Ishikawa (cell line): ENCODE results near the gene PRR36.

Experiments
- CEBPB ChIP-seq: IDR thresholded peaks from 2 replicates; pipeline ENCODE4 v1.6.1; 2012
- CREB1 ChIP-seq: IDR thresholded peaks from 2 replicates; pipeline ENCODE4 v1.6.1; 2012; ENCODE audit warnings: low read depth
- EGR1 ChIP-seq: IDR thresholded peaks from 2 replicates; pipeline ENCODE4 v1.6.1; 2012
- EP300 ChIP-seq: IDR thresholded peaks from 2 replicates; pipeline ENCODE4 v1.6.1; 2012; ENCODE audit warnings: borderline replicate concordance
- FOXM1 ChIP-seq: IDR thresholded peaks from 2 replicates; pipeline ENCODE4 v1.6.1; 2012; ENCODE audit warnings: low read depth, borderline replicate concordance
- NFIC ChIP-seq: IDR thresholded peaks from 2 replicates; pipeline ENCODE4 v1.6.1; 2012
- RAD21 ChIP-seq: IDR thresholded peaks from 2 replicates; pipeline ENCODE4 v1.6.1; 2012; ENCODE audit warnings: low read depth
- REST ChIP-seq: IDR thresholded peaks from 2 replicates; pipeline ENCODE4 v1.6.1; 2012; ENCODE audit warnings: low read depth, mild to moderate bottlenecking
- TAF1 ChIP-seq: IDR thresholded peaks from 2 replicates; pipeline ENCODE4 v1.6.1; 2012; ENCODE audit warnings: low read depth, mild to moderate bottlenecking
- TCF12 ChIP-seq: IDR thresholded peaks from 2 replicates; pipeline ENCODE4 v1.6.1; 2012; ENCODE audit warnings: low read depth
- TEAD4 ChIP-seq: IDR thresholded peaks from 2 replicates; pipeline ENCODE4 v1.6.1; 2012
- USF1 ChIP-seq: IDR thresholded peaks from 2 replicates; pipeline ENCODE4 v1.6.1; 2012
- YY1 ChIP-seq: IDR thresholded peaks from 2 replicates; pipeline ENCODE4 v1.6.1; 2012; ENCODE audit warnings: low read depth
- ZBTB7A ChIP-seq: IDR thresholded peaks from 2 replicates; pipeline ENCODE4 v1.6.1; 2012; ENCODE audit warnings: low read depth
- TF ChIP-seq, protein P1 (sequence below): IDR thresholded peaks from 2 replicates; pipeline ENCODE4 v1.6.1; 2012

Gene PRR36

GRCh38 chr19:7874897-7875273 is 695 bp upstream of the PRR36 start:
- TF ChIP-seq FOXM1 = no peak
- TF ChIP-seq ZBTB7A = no peak
- TF ChIP-seq TEAD4 = no peak
- no peak for TF ChIP-seq NFIC
- TF ChIP-seq REST = no peak
- no peak for TF ChIP-seq USF1
- no peak for TF ChIP-seq TAF1
- TF ChIP-seq, protein P1, sequence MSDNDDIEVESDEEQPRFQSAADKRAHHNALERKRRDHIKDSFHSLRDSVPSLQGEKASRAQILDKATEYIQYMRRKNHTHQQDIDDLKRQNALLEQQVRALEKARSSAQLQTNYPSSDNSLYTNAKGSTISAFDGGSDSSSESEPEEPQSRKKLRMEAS = no peak
- no peak for TF ChIP-seq CEBPB
- no peak for TF ChIP-seq CREB1
- TF ChIP-seq YY1 = no peak
- TF ChIP-seq TCF12 = no peak
- no peak for TF ChIP-seq RAD21
- no peak for TF ChIP-seq EP300
- no peak for TF ChIP-seq EGR1

DNA sequence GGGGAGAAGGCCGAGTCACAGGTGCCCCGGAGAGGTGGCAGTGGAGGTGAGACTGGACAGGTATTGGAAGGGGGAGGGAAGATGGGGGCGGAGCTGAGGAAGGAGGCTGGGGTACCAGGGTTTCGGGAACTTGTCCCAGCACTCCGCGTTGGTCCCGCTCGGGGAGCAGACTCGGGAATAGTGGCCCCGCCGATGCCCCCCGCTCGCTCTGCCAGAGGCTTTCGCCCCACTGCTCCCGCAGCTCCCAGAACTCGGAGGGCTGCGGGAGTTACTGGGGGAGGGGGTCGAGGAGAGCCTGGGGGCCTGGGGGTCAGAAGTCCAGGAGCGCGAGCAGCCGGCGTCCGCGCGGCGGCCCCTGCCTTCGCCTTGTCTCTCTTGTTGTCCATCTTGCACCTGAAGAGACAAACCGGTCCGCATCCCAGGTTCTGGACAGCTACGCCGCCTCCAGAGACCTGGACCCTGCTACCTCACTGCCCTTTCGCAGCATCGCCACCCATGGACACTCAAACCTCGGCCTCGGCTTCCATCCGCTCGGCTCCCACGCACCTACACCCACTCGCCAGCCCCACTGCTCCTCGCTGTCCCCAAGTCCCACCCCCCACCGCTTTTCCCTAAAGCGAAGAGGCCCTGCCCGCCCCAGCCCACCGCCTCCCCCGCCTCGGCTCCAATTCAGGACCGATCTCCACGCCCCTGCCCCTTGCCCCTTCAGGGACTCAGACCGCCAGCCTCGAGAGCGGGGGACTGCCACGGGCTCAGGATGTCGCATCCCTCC is 700 bp downstream of the PRR36 start:
- no peak for TF ChIP-seq NFIC
- no peak for TF ChIP-seq ZBTB7A
- TF ChIP-seq TEAD4 = no peak

DNA sequence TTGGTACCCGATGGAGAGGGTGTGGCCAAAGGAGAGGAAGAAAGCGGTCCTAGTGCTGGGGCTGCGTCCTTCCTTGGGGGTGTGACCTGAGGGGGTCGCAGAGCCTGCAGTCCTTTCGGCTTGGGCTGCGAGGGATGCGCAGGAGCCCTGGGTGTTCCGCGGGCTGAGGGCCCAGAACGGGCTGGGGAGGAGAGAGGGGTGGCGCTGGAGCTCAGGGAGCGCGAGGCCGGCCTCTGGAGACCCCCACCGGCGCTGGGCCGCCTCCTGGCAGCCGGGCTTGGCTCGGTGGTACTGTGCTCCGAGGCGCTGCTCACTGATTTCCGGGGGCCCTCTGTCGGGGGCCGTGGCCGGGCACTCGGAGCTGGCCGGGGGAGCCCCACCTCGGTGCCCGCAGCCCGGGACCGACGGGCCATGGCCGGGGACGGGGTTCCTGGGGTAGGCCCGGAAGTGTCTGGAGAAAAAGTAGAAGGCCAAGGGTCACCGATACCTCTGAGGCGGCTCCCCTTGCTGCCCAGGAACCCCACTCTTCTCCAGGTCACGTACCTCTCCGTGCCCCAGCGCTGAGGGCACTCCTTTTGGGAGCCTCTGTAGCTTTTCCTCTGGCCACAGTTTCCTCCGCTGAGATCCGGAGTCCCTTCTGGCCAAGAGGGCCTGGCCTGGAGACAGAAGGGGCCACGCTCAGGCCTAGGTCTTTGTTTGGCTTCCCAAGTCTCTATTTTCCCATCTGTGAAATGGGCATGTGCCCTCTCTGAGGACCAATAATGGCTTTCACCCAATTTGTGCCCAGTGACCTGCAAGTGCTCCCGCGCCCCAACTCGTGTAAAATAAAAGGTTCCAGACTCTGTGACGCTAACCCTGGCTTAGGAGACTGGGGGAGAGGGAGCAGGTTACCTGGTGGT is 1.6 kb downstream of the PRR36 start:
- peak; percentile 86; the same call in 1 of the 2 replicates for TF ChIP-seq ZBTB7A
- TF ChIP-seq TCF12 = no peak
- TF ChIP-seq REST = no peak
- TF ChIP-seq, protein P1 = no peak
- TF ChIP-seq EP300 = no peak
- no peak for TF ChIP-seq TEAD4
- no peak for TF ChIP-seq FOXM1
- TF ChIP-seq CEBPB = no peak

GRCh38 chr19:7871437-7872305 is 2.5 kb downstream of the PRR36 start:
- TF ChIP-seq TCF12 = no peak
- TF ChIP-seq USF1 = no peak
- no peak for TF ChIP-seq CEBPB
- TF ChIP-seq TAF1 = no peak
- TF ChIP-seq, protein P1 = no peak
- TF ChIP-seq EGR1 = no peak; the same call in 1 of the 2 replicates
- TF ChIP-seq EP300 = no peak
- TF ChIP-seq YY1 = no peak
- TF ChIP-seq TEAD4 = no peak
- TF ChIP-seq REST = no peak
